ENCODE results near the gene KLF6.

DNA sequence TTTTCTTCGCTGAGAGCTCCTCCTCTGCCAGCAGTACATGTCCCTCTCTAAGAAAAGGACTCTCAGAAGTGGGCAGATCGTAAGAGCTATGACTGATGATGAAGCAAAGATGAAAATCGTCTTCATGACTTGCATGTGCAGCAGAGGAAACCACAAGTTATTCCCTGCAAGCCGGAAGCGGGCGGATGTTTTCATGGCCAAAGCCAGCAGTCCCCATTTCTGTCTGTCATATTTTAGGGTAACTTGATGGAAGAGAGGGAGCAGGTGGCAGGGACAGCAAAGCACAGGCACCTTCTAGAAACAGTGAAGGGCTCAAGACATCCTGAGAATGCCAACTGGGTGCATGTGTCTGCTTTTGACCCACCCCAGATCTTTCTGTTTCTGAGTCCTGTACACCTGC lies 19.9 kb downstream of the KLF6 start:
- TF ChIP-seq, protein P1, sequence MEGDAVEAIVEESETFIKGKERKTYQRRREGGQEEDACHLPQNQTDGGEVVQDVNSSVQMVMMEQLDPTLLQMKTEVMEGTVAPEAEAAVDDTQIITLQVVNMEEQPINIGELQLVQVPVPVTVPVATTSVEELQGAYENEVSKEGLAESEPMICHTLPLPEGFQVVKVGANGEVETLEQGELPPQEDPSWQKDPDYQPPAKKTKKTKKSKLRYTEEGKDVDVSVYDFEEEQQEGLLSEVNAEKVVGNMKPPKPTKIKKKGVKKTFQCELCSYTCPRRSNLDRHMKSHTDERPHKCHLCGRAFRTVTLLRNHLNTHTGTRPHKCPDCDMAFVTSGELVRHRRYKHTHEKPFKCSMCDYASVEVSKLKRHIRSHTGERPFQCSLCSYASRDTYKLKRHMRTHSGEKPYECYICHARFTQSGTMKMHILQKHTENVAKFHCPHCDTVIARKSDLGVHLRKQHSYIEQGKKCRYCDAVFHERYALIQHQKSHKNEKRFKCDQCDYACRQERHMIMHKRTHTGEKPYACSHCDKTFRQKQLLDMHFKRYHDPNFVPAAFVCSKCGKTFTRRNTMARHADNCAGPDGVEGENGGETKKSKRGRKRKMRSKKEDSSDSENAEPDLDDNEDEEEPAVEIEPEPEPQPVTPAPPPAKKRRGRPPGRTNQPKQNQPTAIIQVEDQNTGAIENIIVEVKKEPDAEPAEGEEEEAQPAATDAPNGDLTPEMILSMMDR (IDR thresholded peaks at IDR 0.05): no peak
- TF ChIP-seq GATA2 (CRISPR knock-in tag; IDR thresholded peaks at IDR 0.05): no peak
- no peak for TF ChIP-seq RFX5 (IDR thresholded peaks at IDR 0.05; ENCODE audit: low read length)
- TF ChIP-seq SIN3A (IDR thresholded peaks at IDR 0.05; ENCODE audit: borderline replicate concordance, low read depth, low read length): no peak
- no peak for TF ChIP-seq FOXM1 (IDR thresholded peaks at IDR 0.05; ENCODE audit: low read depth)

Data from SK-N-SH (cell line).